HL-60 (cell line): ENCODE measurements around the gene SLC16A4.

Experiments
- DNase-seq, 2 experiments: peaks; one replicate each; pipeline ENCODE4 v3.0.0-alpha.2; 2010 to 2020; ENCODE audit warnings: low read depth in 1 of 2, low spot score in 1 of 2
- H3K27ac ChIP-seq: fragments of 250-450 bp; sonication (Bioruptor Pico); replicated peaks from 2 replicates; pipeline ENCODE4 v1.5.1; 2020; ENCODE audit warnings: mild to moderate bottlenecking, moderate library complexity
- H3K27me3 ChIP-seq: fragments of 250-450 bp; sonication (Bioruptor Pico); 2 replicates; pipeline ENCODE4 v1.5.1; 2021; ENCODE audit warnings: mild to moderate bottlenecking, moderate library complexity; ENCODE audit not compliant: insufficient read depth, poor library complexity, severe bottlenecking
- H3K4me3 ChIP-seq: replicated peaks from 2 replicates; pipeline ENCODE4 v1.5.1; 2011; ENCODE audit warnings: mild to moderate bottlenecking, control low read depth, low read length; ENCODE audit not compliant: insufficient read depth
- GABPA ChIP-seq: IDR thresholded peaks from 2 replicates; pipeline ENCODE4 v1.6.1; 2012; ENCODE audit warnings: low read depth
- POLR2AphosphoS5 ChIP-seq: IDR thresholded peaks from 2 replicates; pipeline ENCODE4 v1.6.1; 2012; ENCODE audit warnings: low read depth
- REST ChIP-seq: IDR thresholded peaks from 2 replicates; pipeline ENCODE4 v1.6.1; 2012; ENCODE audit warnings: low read depth; ENCODE audit not compliant: insufficient replicate concordance
- SPI1 ChIP-seq: IDR thresholded peaks from 2 replicates; pipeline ENCODE4 v1.6.1; 2012; ENCODE audit warnings: low read depth, mild to moderate bottlenecking, borderline replicate concordance
- TF ChIP-seq, protein P1 (sequence below): IDR thresholded peaks from one replicate; pipeline ENCODE4 v1.5.1; 2011; ENCODE audit warnings: low read length, control low read depth, inconsistent platforms; ENCODE audit not compliant: insufficient read depth

SLC16A4 gene

GRCh38 chr1:110321846-110322245, 69.0 kb downstream of the SLC16A4 start:
- Histone ChIP-seq H3K27me3 (no peaks in the 10 kb centered on the region), H3K27ac (no peak overlapping the region), H3K4me3 (no peak overlapping the region)
- TF ChIP-seq GABPA (no peak), SPI1 (no peak), POLR2AphosphoS5 (no peak), REST (no peak)
- TF ChIP-seq, protein P1, sequence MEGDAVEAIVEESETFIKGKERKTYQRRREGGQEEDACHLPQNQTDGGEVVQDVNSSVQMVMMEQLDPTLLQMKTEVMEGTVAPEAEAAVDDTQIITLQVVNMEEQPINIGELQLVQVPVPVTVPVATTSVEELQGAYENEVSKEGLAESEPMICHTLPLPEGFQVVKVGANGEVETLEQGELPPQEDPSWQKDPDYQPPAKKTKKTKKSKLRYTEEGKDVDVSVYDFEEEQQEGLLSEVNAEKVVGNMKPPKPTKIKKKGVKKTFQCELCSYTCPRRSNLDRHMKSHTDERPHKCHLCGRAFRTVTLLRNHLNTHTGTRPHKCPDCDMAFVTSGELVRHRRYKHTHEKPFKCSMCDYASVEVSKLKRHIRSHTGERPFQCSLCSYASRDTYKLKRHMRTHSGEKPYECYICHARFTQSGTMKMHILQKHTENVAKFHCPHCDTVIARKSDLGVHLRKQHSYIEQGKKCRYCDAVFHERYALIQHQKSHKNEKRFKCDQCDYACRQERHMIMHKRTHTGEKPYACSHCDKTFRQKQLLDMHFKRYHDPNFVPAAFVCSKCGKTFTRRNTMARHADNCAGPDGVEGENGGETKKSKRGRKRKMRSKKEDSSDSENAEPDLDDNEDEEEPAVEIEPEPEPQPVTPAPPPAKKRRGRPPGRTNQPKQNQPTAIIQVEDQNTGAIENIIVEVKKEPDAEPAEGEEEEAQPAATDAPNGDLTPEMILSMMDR, result no peak
- no peak for DNase-seq

DNA sequence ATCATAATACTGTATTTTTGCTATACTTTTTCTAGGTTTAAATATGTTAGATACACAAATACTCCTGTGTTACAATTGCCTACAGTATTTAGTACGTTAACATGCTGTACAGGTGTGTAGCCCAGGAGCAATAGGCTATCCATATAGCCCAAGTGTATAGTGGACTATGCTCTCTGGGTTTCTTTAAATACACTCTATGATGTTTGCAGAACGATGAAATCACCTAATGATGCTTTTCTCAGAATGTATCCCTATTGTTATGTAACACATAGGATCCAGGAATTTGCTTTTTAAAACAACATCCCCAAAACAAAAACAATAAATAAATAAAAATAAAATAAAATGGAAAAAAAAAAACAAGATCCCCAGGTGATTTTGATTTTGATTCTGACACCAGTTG, 69.8 kb downstream of the SLC16A4 start:
- H3K27me3 ChIP-seq, result no peaks in the 10 kb centered on the region
- TF ChIP-seq GABPA (no peak), POLR2AphosphoS5 (no peak), SPI1 (no peak), REST (no peak)
- TF ChIP-seq, protein P1, result no peak
- DNase-seq, result no peak
- no peak overlapping the region for H3K4me3 ChIP-seq
- H3K27ac ChIP-seq, result no peak overlapping the region

- Histone ChIP-seq H3K4me3 (no peak overlapping the region), H3K27me3 (no peaks in the 10 kb centered on the region), H3K27ac (no peak overlapping the region)
- DNase-seq, result no peak
- TF ChIP-seq, protein P1, result no peak
- TF ChIP-seq POLR2AphosphoS5, result no peak
- no peak for TF ChIP-seq REST
- no peak for TF ChIP-seq SPI1
- TF ChIP-seq GABPA, result no peak
These were observed 70.7 kb downstream of the SLC16A4 start for GRCh38 chr1:110320168-110320518.
